HG03520 (cell line): Measurements from ENCODE around the gene ITPRID1.
"Not testable (repeated sequence)": the region's sequence is repeated elsewhere in the genome, so short reads cannot be mapped to it uniquely, and the experiment has no call there.

ENCODE experiments used
- ATAC-seq: cut with Tn5 transposase; IDR thresholded peaks from one replicate; pipeline ENCODE4 v1.9.1; 2021; ENCODE audit warnings: mild to moderate bottlenecking, moderate library complexity; ENCODE audit not compliant: unreplicated experiment

The ITPRID1 gene

GRCh38 chr7:31513790-31514189 is at the start of gene ITPRID1:
ITPRID1 (plus strand) TSS chr7:31514090; CDS start chr7:31553025, 38,935 bp downstream.
- no peak for ATAC-seq

- no peak for ATAC-seq
Observed at GRCh38 chr7:31464601-31465000, 49.3 kb upstream of the ITPRID1 start.

GRCh38 chr7:31465285-31465684 is 48.6 kb upstream of the ITPRID1 start:
- no peak for ATAC-seq

GRCh38 chr7:31466036-31466435 is 47.9 kb upstream of the ITPRID1 start:
- no peak for ATAC-seq

- not testable (repeated sequence) for ATAC-seq
Observed at GRCh38 chr7:31470883-31471282, 43.0 kb upstream of the ITPRID1 start.

- ATAC-seq, result no peak
Observed at GRCh38 chr7:31475368-31475767, 38.5 kb upstream of the ITPRID1 start.

- ATAC-seq, result no peak
Observed at GRCh38 chr7:31476073-31476745, 37.7 kb upstream of the ITPRID1 start.

- ATAC-seq, result no peak
Observed at GRCh38 chr7:31476941-31477677, 36.8 kb upstream of the ITPRID1 start.

- ATAC-seq, result no peak
Observed at GRCh38 chr7:31478018-31478417, 35.9 kb upstream of the ITPRID1 start.

GRCh38 chr7:31478721-31479120 is 35.2 kb upstream of the ITPRID1 start:
- peak; percentile 87 for ATAC-seq

GRCh38 chr7:31487071-31487470 is 26.8 kb upstream of the ITPRID1 start:
- ATAC-seq, result no peak

GRCh38 chr7:31487476-31487875 is 26.4 kb upstream of the ITPRID1 start:
- no peak for ATAC-seq

- peak; percentile 98 for ATAC-seq
Observed at GRCh38 chr7:31488562-31489203, 25.2 kb upstream of the ITPRID1 start.

- ATAC-seq, result no peak
Observed at GRCh38 chr7:31490796-31491314, 23.0 kb upstream of the ITPRID1 start.

- no peak for ATAC-seq
Observed at GRCh38 chr7:31492086-31492485, 21.8 kb upstream of the ITPRID1 start.

- ATAC-seq, result no peak
Observed at GRCh38 chr7:31493714-31494181, 20.1 kb upstream of the ITPRID1 start.

GRCh38 chr7:31494421-31494820 is 19.5 kb upstream of the ITPRID1 start:
- no peak for ATAC-seq

GRCh38 chr7:31495653-31496052 is 18.2 kb upstream of the ITPRID1 start:
- no peak for ATAC-seq

GRCh38 chr7:31497516-31497915 is 16.4 kb upstream of the ITPRID1 start:
- no peak for ATAC-seq

GRCh38 chr7:31500656-31501055 is 13.2 kb upstream of the ITPRID1 start:
- no peak for ATAC-seq

GRCh38 chr7:31508823-31509222 is 5.1 kb upstream of the ITPRID1 start:
- no peak for ATAC-seq

GRCh38 chr7:31512166-31512565 is 1.7 kb upstream of the ITPRID1 start:
- ATAC-seq, result no peak
